ENCODE results near the gene TMEM139.

Gene TMEM139

DNA sequence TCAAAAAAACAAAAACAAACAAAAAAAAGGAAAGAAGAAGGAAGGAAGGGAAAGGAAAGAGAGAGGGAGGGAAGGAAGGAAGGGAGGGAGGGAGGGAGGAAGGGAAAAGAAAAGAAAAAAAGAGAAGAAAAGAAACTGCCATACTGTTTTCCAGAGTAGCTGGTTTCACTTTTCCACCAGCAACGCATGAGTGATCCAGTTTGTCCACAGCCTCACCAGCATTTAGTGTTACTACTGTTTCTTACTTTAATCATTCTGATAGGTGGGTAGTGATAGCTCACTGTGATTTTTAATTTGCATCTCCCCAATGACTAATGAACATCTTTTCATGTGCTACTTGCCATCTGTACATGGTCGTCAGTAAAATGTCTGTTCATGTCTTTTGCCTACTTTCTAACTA is 11.9 kb upstream of the TMEM139 start:
- no peak overlapping the region for H3K27ac ChIP-seq
- H3K27me3 ChIP-seq = no peaks in the 10 kb centered on the region
- H4K20me1 ChIP-seq = no peaks in the 10 kb centered on the region
- peaks cover 19% of the 10 kb centered on the region for H3K4me1 ChIP-seq
- H3K4me2 ChIP-seq = no peak overlapping the region
- H3K9me3 ChIP-seq = peaks cover 3% of the 10 kb centered on the region; the same call in 1 of the 2 replicates
- peaks cover 28% of the 10 kb centered on the region for H3K36me3 ChIP-seq
- no peak overlapping the region for H3K4me3 ChIP-seq
- TF ChIP-seq Cebpa-rat (IDR thresholded peaks at IDR 0.05) = no peak
- no peak overlapping the region for H3K9ac ChIP-seq

DNA sequence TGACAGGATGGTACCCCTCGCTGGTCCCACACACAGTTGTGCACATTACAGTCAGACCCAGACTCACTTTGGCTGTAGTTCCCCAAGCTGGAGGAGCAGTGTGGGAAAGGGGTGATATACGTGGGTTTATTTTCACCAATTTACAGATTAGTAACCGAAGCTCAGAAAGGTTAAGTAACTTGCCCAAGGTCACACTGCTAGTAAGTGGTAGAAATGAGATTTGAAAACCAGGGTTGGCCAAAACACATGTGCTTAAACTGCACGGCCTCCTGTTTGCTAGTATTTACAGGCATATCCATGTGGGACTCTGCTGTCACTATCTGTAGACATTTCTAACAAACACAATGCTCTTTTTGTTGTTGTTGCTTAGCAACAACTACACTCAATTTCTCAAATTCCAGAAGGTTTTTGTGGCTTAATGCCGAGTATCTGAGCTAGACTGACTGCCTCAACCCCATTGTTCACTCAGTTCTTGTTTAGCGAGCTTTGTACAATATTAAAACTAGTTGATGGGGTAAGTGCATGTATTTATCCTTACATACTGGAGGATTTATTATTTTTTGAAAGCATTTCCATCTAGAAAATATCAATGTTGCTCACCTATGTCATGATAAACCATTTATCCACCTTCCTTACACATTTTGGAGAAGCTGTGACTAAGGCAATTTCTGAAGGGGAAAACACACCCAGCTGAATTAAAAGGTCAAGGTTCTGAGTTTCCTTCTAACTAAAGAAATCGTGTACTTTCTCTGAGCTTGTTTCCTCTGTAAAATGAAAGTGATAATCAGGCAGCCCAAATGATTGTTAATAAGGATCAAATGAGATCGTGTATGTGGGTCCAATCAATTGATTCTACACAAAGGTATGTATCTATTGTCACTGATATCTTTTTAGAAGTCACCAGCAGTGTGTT is 5.3 kb upstream of the TMEM139 start:
- H4K20me1 ChIP-seq = no peaks in the 10 kb centered on the region
- TF ChIP-seq Cebpa-rat (IDR thresholded peaks at IDR 0.05) = no peak
- H3K9ac ChIP-seq = no peak overlapping the region
- no peaks in the 10 kb centered on the region for H3K9me3 ChIP-seq
- H3K27me3 ChIP-seq = no peaks in the 10 kb centered on the region
- no peak overlapping the region for H3K27ac ChIP-seq
- H3K4me3 ChIP-seq = no peak overlapping the region
- H3K4me1 ChIP-seq = peaks cover 6% of the 10 kb centered on the region
- no peaks in the 10 kb centered on the region for H3K36me3 ChIP-seq
- H3K4me2 ChIP-seq = no peak overlapping the region

DNA sequence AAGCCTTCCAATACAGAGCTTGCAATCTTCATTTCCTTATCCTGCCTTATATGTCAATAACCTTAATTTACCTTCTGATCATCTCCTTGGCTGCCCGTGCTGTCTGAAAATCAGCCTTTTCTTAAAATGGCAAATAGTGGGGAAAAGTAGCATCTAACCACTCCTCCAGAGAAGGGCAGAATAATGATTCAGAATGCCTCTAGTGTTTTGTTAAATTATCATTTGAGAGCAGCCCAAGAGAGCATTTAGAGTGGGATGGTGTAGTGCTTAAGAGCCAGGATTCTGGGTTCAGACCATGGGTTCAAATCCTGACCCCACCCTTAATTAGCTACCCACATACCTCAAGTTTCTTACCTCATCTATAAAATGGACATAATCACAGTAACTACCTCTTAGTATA is 4.6 kb upstream of the TMEM139 start:
- no peak overlapping the region for H3K9ac ChIP-seq
- H3K36me3 ChIP-seq = no peaks in the 10 kb centered on the region
- H3K27me3 ChIP-seq = no peaks in the 10 kb centered on the region
- H3K27ac ChIP-seq = no peak overlapping the region
- no peak overlapping the region for H3K4me2 ChIP-seq
- no peak for TF ChIP-seq Cebpa-rat (IDR thresholded peaks at IDR 0.05)
- H3K4me3 ChIP-seq = no peak overlapping the region
- no peaks in the 10 kb centered on the region for H4K20me1 ChIP-seq
- H3K4me1 ChIP-seq = peaks cover 6% of the 10 kb centered on the region
- no peaks in the 10 kb centered on the region for H3K9me3 ChIP-seq

- TF ChIP-seq Cebpa-rat (IDR thresholded peaks at IDR 0.05) = no peak
- Histone ChIP-seq H3K36me3 (no peaks in the 10 kb centered on the region), H3K27me3 (no peaks in the 10 kb centered on the region)
These were observed 4.2 kb upstream of the TMEM139 start for GRCh38 chr7:143280566-143280965.

DNA sequence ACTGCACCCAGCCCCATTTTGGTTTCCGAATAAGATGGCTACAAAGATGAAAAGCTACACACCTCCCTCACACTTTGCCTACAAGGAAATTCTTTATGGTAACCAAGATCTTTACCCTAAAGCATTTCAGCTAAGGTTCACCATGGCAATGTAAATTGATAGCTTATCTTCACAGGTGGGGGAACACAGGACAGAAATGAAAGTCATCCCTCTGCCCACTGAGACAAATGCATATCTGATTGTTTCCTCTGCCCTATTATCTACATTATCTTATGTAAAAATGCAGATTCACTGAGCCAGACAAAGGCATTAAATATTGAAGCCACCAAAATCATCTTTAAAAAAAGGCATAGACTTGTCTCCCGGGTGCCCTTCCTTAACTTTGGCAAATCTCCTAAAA is 3.2 kb upstream of the TMEM139 start:
- TF ChIP-seq Cebpa-rat (IDR thresholded peaks at IDR 0.05) = no peak
- Histone ChIP-seq H3K27ac (no peak overlapping the region), H3K4me1 (peaks cover 6% of the 10 kb centered on the region), H3K4me3 (no peak overlapping the region), H4K20me1 (no peaks in the 10 kb centered on the region), H3K36me3 (no peaks in the 10 kb centered on the region), H3K27me3 (no peaks in the 10 kb centered on the region), H3K4me2 (no peak overlapping the region), H3K9ac (no peak overlapping the region), H3K9me3 (no peaks in the 10 kb centered on the region)

More at GRCh38 chr7:143280566-143280965, 4.2 kb upstream of the TMEM139 start:
- Histone ChIP-seq H3K4me2 (no peak overlapping the region), H3K9ac (no peak overlapping the region), H3K4me1 (peaks cover 6% of the 10 kb centered on the region), H3K4me3 (no peak overlapping the region), H4K20me1 (no peaks in the 10 kb centered on the region), H3K27ac (no peak overlapping the region), H3K9me3 (no peaks in the 10 kb centered on the region)

GRCh38 chr7:143282124-143282523 is 2.6 kb upstream of the TMEM139 start:
- no peaks in the 10 kb centered on the region for H4K20me1 ChIP-seq
- TF ChIP-seq Cebpa-rat (IDR thresholded peaks at IDR 0.05) = no peak
- no peak overlapping the region for H3K4me3 ChIP-seq
- no peaks in the 10 kb centered on the region for H3K27me3 ChIP-seq
- peaks cover 6% of the 10 kb centered on the region for H3K4me1 ChIP-seq
- H3K4me2 ChIP-seq = no peak overlapping the region
- H3K36me3 ChIP-seq = no peaks in the 10 kb centered on the region
- H3K27ac ChIP-seq = no peak overlapping the region
- H3K9ac ChIP-seq = no peak overlapping the region
- peaks cover under 1% of the 10 kb centered on the region; the same call in 1 of the 2 replicates for H3K9me3 ChIP-seq

DNA sequence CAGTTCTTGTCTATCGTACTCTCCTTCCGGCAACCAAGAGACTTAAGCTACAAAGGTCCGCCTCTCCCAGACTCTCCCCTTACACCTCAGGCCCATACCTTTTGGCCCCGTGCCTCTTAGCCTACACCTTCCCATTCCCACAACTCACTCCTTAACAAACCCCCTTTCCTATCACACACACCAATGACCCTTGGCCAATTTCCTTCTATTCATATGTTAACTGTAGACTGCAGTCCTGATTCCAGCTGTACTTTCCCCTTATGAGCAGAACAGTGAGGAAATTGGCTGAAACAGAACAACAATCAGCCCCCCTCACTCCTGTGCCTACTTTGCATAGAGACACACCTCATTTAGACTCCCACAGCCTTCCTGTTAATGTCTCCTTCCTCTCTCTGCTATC is 1.4 kb upstream of the TMEM139 start:
- H3K4me2 ChIP-seq = no peak overlapping the region
- H3K4me3 ChIP-seq = no peak overlapping the region
- H3K36me3 ChIP-seq = no peaks in the 10 kb centered on the region
- no peak overlapping the region for H3K27ac ChIP-seq
- no peaks in the 10 kb centered on the region for H3K27me3 ChIP-seq
- no peak overlapping the region for H3K9ac ChIP-seq
- peaks cover 8% of the 10 kb centered on the region; the same call in 1 of the 2 replicates for H3K9me3 ChIP-seq
- no peaks in the 10 kb centered on the region for H4K20me1 ChIP-seq
- TF ChIP-seq Cebpa-rat (IDR thresholded peaks at IDR 0.05) = no peak
- peaks cover 13% of the 10 kb centered on the region for H3K4me1 ChIP-seq

- Histone ChIP-seq H4K20me1 (peaks cover 15% of the 10 kb centered on the region), H3K27ac (no peak overlapping the region), H3K4me2 (no peak overlapping the region), H3K9me3 (peaks cover 8% of the 10 kb centered on the region; the same call in 1 of the 2 replicates), H3K27me3 (no peaks in the 10 kb centered on the region), H3K9ac (no peak overlapping the region), H3K36me3 (peaks cover 4% of the 10 kb centered on the region), H3K4me3 (no peak overlapping the region), H3K4me1 (peaks cover 25% of the 10 kb centered on the region)
- TF ChIP-seq Cebpa-rat (IDR thresholded peaks at IDR 0.05) = no peak
These were observed 666 bp downstream of the TMEM139 start for GRCh38 chr7:143285470-143285778.

GRCh38 chr7:143285806-143286521 is 1.2 kb downstream of the TMEM139 start:
- Histone ChIP-seq H3K4me1 (peaks cover 31% of the 10 kb centered on the region), H4K20me1 (peaks cover 20% of the 10 kb centered on the region), H3K36me3 (peaks cover 9% of the 10 kb centered on the region), H3K9me3 (peaks cover 8% of the 10 kb centered on the region; the same call in 1 of the 2 replicates), H3K4me2 (no peak overlapping the region), H3K27me3 (no peaks in the 10 kb centered on the region), H3K9ac (no peak overlapping the region), H3K27ac (no peak overlapping the region), H3K4me3 (no peak overlapping the region)
- no peak for TF ChIP-seq Cebpa-rat (IDR thresholded peaks at IDR 0.05)

DNA sequence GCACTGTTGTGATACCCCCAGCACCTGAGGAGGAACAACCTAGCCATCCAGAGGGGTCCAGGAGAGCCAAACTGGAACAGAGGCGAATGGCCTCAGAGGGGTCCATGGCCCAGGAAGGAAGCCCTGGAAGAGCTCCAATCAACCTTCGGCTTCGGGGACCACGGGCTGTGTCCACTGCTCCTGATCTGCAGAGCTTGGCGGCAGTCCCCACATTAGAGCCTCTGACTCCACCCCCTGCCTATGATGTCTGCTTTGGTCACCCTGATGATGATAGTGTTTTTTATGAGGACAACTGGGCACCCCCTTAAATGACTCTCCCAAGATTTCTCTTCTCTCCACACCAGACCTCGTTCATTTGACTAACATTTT is 1.7 kb downstream of the TMEM139 start:
- no peak overlapping the region for H3K4me3 ChIP-seq
- no peak overlapping the region for H3K4me2 ChIP-seq
- peaks cover 8% of the 10 kb centered on the region; the same call in 1 of the 2 replicates for H3K9me3 ChIP-seq
- no peak overlapping the region for H3K27ac ChIP-seq
- peaks cover 26% of the 10 kb centered on the region for H4K20me1 ChIP-seq
- no peak for TF ChIP-seq Cebpa-rat (IDR thresholded peaks at IDR 0.05)
- no peaks in the 10 kb centered on the region for H3K27me3 ChIP-seq
- peaks cover 14% of the 10 kb centered on the region for H3K36me3 ChIP-seq
- no peak overlapping the region for H3K9ac ChIP-seq
- peaks cover 35% of the 10 kb centered on the region for H3K4me1 ChIP-seq

Measured in BLaER1 (cell line).